ENCODE data around the gene COL26A1.

The COL26A1 gene

GRCh38 chr7:101591504-101591903 is 228.8 kb downstream of the COL26A1 start:
- POLR2A ChIA-PET, result no interaction called here
- TF ChIP-seq, protein P1, sequence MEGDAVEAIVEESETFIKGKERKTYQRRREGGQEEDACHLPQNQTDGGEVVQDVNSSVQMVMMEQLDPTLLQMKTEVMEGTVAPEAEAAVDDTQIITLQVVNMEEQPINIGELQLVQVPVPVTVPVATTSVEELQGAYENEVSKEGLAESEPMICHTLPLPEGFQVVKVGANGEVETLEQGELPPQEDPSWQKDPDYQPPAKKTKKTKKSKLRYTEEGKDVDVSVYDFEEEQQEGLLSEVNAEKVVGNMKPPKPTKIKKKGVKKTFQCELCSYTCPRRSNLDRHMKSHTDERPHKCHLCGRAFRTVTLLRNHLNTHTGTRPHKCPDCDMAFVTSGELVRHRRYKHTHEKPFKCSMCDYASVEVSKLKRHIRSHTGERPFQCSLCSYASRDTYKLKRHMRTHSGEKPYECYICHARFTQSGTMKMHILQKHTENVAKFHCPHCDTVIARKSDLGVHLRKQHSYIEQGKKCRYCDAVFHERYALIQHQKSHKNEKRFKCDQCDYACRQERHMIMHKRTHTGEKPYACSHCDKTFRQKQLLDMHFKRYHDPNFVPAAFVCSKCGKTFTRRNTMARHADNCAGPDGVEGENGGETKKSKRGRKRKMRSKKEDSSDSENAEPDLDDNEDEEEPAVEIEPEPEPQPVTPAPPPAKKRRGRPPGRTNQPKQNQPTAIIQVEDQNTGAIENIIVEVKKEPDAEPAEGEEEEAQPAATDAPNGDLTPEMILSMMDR (IDR thresholded peaks at IDR 0.05; ENCODE audit: control extremely low read depth, extremely low read depth, low read depth, missing control alignments), result no peak

DNA sequence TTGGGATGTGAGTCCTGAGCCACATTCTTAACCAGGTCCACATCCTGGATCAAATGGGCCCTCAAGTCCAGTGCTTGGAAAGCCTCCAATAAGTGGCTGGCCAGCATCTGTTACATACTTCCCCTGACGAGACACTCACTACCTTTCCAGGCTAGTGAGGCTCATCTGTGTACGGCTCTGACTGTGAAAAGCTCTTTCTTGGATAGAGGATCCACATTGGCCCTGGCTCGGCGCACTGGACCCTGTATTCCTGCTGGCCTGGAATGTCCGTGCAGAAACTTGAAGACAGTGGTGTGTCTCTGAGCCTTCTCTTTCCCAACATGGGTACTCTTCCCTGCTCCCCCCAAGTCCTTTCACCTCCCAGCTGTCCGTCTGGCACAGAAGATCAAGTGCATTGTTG is 230.9 kb downstream of the COL26A1 start:
- CTCF ChIA-PET, result no interaction called here
- DNase-seq (ENCODE audit: extremely low spot score), result no peak
- TF ChIP-seq, protein P1 (IDR thresholded peaks at IDR 0.05; ENCODE audit: control extremely low read depth, extremely low read depth, low read depth, missing control alignments), result no peak
- POLR2A ChIA-PET, result no interaction called here

More at GRCh38 chr7:101591504-101591903, 228.8 kb downstream of the COL26A1 start:
- no peak for DNase-seq (ENCODE audit: extremely low spot score)
- CTCF ChIA-PET, result interaction anchor here (0.9 kb wide), 1 partner anchor 680 kb away, joined by 3 read pairs; no protein-coding TSS in a partner anchor

DNA sequence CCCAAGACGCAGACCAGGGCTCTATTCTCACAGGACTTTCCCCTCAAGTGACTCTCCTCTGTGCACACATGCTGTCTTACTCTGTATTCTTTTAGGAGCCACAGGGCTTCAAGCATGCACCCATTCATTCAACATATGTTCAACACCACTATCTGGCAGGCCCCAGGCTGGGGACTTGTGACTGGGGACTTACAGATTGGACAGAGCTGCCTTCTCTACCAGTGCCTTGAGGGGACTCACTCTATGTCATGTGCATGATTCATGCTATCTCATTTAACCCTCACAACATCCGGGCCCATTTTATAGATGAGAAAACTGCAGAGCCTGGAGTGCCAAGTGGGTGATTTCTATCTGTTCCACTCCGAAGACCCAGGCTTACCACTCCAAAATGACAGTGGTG is 232.1 kb downstream of the COL26A1 start:
- TF ChIP-seq, protein P1 (IDR thresholded peaks at IDR 0.05; ENCODE audit: control extremely low read depth, extremely low read depth, low read depth, missing control alignments), result no peak
- CTCF ChIA-PET, result interaction anchor here (1.1 kb wide), 1 partner anchor 9 kb away, joined by 4 read pairs; no protein-coding TSS in a partner anchor
- POLR2A ChIA-PET, result no interaction called here
- DNase-seq (ENCODE audit: extremely low spot score), result no peak

- ChIA-PET CTCF (interaction anchor here (1.1 kb wide), 1 partner anchor 9 kb away, joined by 4 read pairs; no protein-coding TSS in a partner anchor), POLR2A (no interaction called here)
- no peak for DNase-seq (ENCODE audit: extremely low spot score)
Measured at GRCh38 chr7:101595246-101595645, 232.6 kb downstream of the COL26A1 start.

DNA sequence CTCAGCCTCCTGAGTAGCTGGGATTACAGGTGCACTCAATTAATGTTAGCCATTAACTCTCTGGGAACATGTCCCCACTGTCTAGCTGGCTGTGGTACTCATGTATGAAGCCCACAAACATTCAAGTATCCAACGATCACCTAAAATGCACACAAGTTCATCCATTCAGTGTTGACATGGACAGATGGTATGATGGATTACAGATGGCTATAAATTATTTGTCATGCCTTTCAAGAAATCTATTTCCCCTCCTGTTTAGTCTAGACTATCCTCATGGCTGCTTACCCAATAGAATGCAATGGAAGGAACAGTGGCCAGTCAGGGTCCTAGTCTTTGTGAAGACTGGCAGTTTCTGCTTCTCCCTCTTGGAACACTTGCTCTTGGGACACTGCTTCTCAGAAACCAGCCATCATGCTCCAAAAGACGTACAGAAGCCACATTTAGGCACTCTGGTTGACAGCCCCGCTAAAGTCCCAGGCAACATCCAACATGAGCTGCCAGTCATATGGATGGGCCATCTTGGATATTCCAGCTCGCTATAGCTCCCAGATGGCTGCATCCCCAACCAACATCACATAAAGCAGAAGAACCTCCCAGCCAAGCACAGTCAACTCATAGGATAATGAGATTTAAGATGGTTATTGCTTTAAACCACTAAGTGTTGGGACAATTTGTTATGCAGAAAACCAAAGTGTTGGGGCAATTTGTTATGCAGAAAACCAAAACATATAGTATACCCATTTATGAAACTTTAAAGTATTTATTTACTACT is 233.3 kb downstream of the COL26A1 start:
- ChIA-PET POLR2A (no interaction called here), CTCF (no interaction called here)
- DNase-seq (ENCODE audit: extremely low spot score), result no peak
- TF ChIP-seq, protein P1 (IDR thresholded peaks at IDR 0.05; ENCODE audit: control extremely low read depth, extremely low read depth, low read depth, missing control alignments), result no peak

More at GRCh38 chr7:101595246-101595645, 232.6 kb downstream of the COL26A1 start:
- TF ChIP-seq, protein P1 (IDR thresholded peaks at IDR 0.05; ENCODE audit: control extremely low read depth, extremely low read depth, low read depth, missing control alignments), result no peak

DNA sequence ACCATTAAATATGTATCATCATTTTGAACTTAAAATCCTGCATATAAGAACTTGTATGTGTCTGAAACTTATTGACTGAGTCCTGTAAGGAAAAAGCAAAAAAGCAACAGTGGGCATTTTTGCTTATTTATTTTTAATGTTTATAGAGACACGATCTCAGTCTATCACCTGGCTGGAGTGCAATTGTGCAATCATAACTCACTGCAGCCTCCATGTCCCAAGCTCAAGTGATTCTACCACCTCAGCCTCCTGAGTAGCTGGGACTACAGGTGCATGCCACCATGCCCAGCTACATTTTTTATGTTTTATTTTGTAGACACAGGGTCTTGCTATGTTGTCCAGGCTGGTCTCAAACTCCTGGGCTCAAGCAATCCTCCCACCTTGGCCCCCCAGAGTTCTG is 234.2 kb downstream of the COL26A1 start:
- DNase-seq (ENCODE audit: extremely low spot score), result no peak
- ChIA-PET POLR2A (no interaction called here), CTCF (interaction anchor here (0.9 to 1.1 kb wide), 2 partner anchors 12 to 225 kb away, joined by 3 to 4 read pairs; no protein-coding TSS in a partner anchor)
- TF ChIP-seq, protein P1 (IDR thresholded peaks at IDR 0.05; ENCODE audit: control extremely low read depth, extremely low read depth, low read depth, missing control alignments), result no peak

All from GM10248 (cell line).